Measurements from ENCODE around the gene KIF17.

Gene KIF17

GRCh38 chr1:20717452-20718342 lies at the start of gene KIF17:
Gene KIF17, minus strand, starts transcription at chr1:20718007. Its CDS starts 301 bp downstream, at chr1:20717706.
- peak; percentile 29 for DNase-seq

- DNase-seq = no peak
Observed at GRCh38 chr1:20767271-20767670, 49.5 kb upstream of the KIF17 start.

- DNase-seq = no peak
Observed at GRCh38 chr1:20763417-20763816, 45.6 kb upstream of the KIF17 start.

- no peak for DNase-seq
Observed at GRCh38 chr1:20760322-20760721, 42.5 kb upstream of the KIF17 start.

- DNase-seq = no peak
Observed at GRCh38 chr1:20753589-20753988, 35.8 kb upstream of the KIF17 start.

- DNase-seq = no peak
Observed at GRCh38 chr1:20751462-20751990, 33.7 kb upstream of the KIF17 start.

- DNase-seq = no peak
Observed at GRCh38 chr1:20742671-20743070, 24.9 kb upstream of the KIF17 start.

- no peak for DNase-seq
Observed at GRCh38 chr1:20740781-20741180, 23.0 kb upstream of the KIF17 start.

- DNase-seq = no peak
Observed at GRCh38 chr1:20739225-20739624, 21.4 kb upstream of the KIF17 start.

GRCh38 chr1:20735581-20736111 lies 17.8 kb upstream of the KIF17 start:
- no peak for DNase-seq

GRCh38 chr1:20733360-20733975 lies 15.7 kb upstream of the KIF17 start:
- no peak for DNase-seq

- DNase-seq = peak; percentile 74
Observed at GRCh38 chr1:20732588-20733359, 15.0 kb upstream of the KIF17 start, which contains the start of gene SH2D5. Gene SH2D5, minus strand, starts transcription at chr1:20732703. Its CDS starts 4,659 bp downstream, at chr1:20728044.

GRCh38 chr1:20732071-20732587 lies 14.3 kb upstream of the KIF17 start:
- peak; percentile 67 for DNase-seq

GRCh38 chr1:20731057-20731991 lies 13.5 kb upstream of the KIF17 start:
- DNase-seq = no peak

GRCh38 chr1:20730690-20731056 lies 12.9 kb upstream of the KIF17 start:
- DNase-seq = no peak

- no peak for DNase-seq
Observed at GRCh38 chr1:20729990-20730689, 12.3 kb upstream of the KIF17 start.

GRCh38 chr1:20729155-20729931 lies 11.5 kb upstream of the KIF17 start:
- no peak for DNase-seq

GRCh38 chr1:20728371-20729154 lies 10.8 kb upstream of the KIF17 start:
- DNase-seq = no peak

- no peak for DNase-seq
Observed at GRCh38 chr1:20727746-20728316, 10.0 kb upstream of the KIF17 start.

All from COR-L47 (cell line).